ENCODE measurements around the gene MTHFD1L.

- no peak for TF ChIP-seq CTCF (IDR thresholded peaks at IDR 0.05)
- TF ChIP-seq POLR2A (IDR thresholded peaks at IDR 0.05): no peak
These were observed 205.8 kb downstream of the MTHFD1L start for GRCh38 chr6:151071295-151071694.

All from Peyer's patch (tissue), 4 donors.